GM12878 (cell line): ENCODE results near the gene TMEM259. TPM values are rescaled to one million over a fixed set of nuclear protein-coding genes. Genes with fewer than 3 reads are reported as not detected.
A peak's percentile ranks its signal among the peaks of the same experiment; 100 is the strongest.

Source experiments
- ATAC-seq: fragments of 200-7000 bp; cut with Tn5 transposase; 3 replicates; pipeline ENCODE4 v1.9.1; 2020; ENCODE audit warnings: mild to moderate bottlenecking, moderate library complexity
- BruUV-seq: library from RNA; stranded (reverse); fragments of 400-500 nt; replicated peaks from 2 replicates; lab custom pipeline; 2021; lab: Mats Ljungman, UMichigan
- CTCF ChIA-PET: fragments of 300-600 bp; sonication (Branson Sonifier 250); formaldehyde crosslinking; extraction: SDS; loops from one replicate; lab custom pipeline; 2021; ENCODE audit warnings: inconsistent platforms; lab: Yijun Ruan, JAX
- POLR2A ChIA-PET: fragments of 350-600 bp; formaldehyde crosslinking; extraction: SDS; loops from one replicate; lab custom pipeline; 2021; ENCODE audit warnings: inconsistent platforms; lab: Charles Lee
- RAD21 ChIA-PET: fragments of 300-600 bp; sonication (Branson Sonifier 250); formaldehyde crosslinking; loops from one replicate; lab custom pipeline; 2023; ENCODE audit warnings: antibody characterized with exemption; ENCODE audit not compliant: unreplicated experiment; lab: Charles Lee
- SMC1A ChIA-PET: fragments of 300-600 bp; sonication (Branson Sonifier 250); formaldehyde crosslinking; loops from one replicate; lab custom pipeline; 2023; ENCODE audit not compliant: unreplicated experiment, uncharacterized antibody; lab: Charles Lee
- DNase-seq: peaks from one replicate; pipeline ENCODE4 v3.0.0-alpha.2; 2011; ENCODE audit warnings: low read depth, low spot score
- FAIRE-seq: peaks from 3 replicates; lab custom pipeline; 2011; peaks lifted over from hg19 to GRCh38; lab: Jason Lieb, UNC
- H2AFZ ChIP-seq: 2 replicates; pipeline ENCODE4 v1.6.0; 2011; ENCODE audit warnings: low read depth, low read length, control low read depth; ENCODE audit not compliant: control insufficient read depth
- H3K27ac ChIP-seq: 2 replicates; pipeline ENCODE4 v1.5.1; 2011; ENCODE audit warnings: control low read depth; ENCODE audit not compliant: control insufficient read depth, insufficient read depth
- H3K27me3 ChIP-seq, 2 experiments: replicated peaks in 1 of 2; 2 replicates each; pipeline versions ENCODE4 v1.6.0 to v1.6.1; 2011; ENCODE audit warnings: low read length in 1 of 2; ENCODE audit not compliant: control insufficient read depth in 2 of 2, insufficient read depth in 2 of 2
- H3K36me3 ChIP-seq, 2 experiments: 2 replicates each; pipeline ENCODE4 v1.5.1; 2011; ENCODE audit warnings: low read length in 1 of 2; ENCODE audit not compliant: control insufficient read depth in 2 of 2, insufficient read depth in 2 of 2
- H3K4me1 ChIP-seq: 2 replicates; pipeline ENCODE4 v1.6.1; 2011; ENCODE audit warnings: mild to moderate bottlenecking, low read length, moderate library complexity, mixed read lengths; ENCODE audit not compliant: control insufficient read depth, insufficient read depth
- H3K4me2 ChIP-seq: 2 replicates; pipeline ENCODE4 v1.6.0; 2011; ENCODE audit warnings: control low read depth; ENCODE audit not compliant: control insufficient read depth, insufficient read depth
- H3K4me3 ChIP-seq: fragments of 200-600 bp; sonication (generic); 2 replicates; pipeline ENCODE4 v1.5.1; 2016
- H3K79me2 ChIP-seq: 2 replicates; pipeline ENCODE4 v1.6.0; 2011; ENCODE audit warnings: low read length; ENCODE audit not compliant: control insufficient read depth, insufficient read depth
- H3K9ac ChIP-seq: 2 replicates; pipeline ENCODE4 v1.8.0; 2011; ENCODE audit warnings: low read length, control low read depth, mixed read lengths; ENCODE audit not compliant: control insufficient read depth, insufficient read depth
- H3K9me3 ChIP-seq: replicated peaks from 3 replicates; pipeline ENCODE4 v1.5.1; 2011; ENCODE audit warnings: mild to moderate bottlenecking, low read length; ENCODE audit not compliant: control insufficient read depth, insufficient read depth
- H4K20me1 ChIP-seq: 2 replicates; pipeline ENCODE4 v1.6.0; 2011; ENCODE audit not compliant: control insufficient read depth, insufficient read depth
- ASH2L ChIP-seq: fragments of 300-600, 200-600 bp; sonication (generic); IDR thresholded peaks from 2 replicates; pipeline ENCODE4 v1.6.1; 2017; ENCODE audit warnings: low read depth, mild to moderate bottlenecking, borderline replicate concordance
- ATF3 ChIP-seq: IDR thresholded peaks from 2 replicates; pipeline ENCODE4 v1.6.1; 2011; ENCODE audit warnings: low read depth, mild to moderate bottlenecking, low read length, moderate library complexity, borderline replicate concordance; ENCODE audit errors: extremely low read depth
- BCL3 ChIP-seq: IDR thresholded peaks from 2 replicates; pipeline ENCODE4 v1.6.1; 2011; ENCODE audit warnings: borderline replicate concordance, low read depth, mild to moderate bottlenecking, moderate library complexity, low read length; ENCODE audit not compliant: insufficient read depth, poor library complexity, severe bottlenecking
- DPF2 ChIP-seq: fragments of 450-650 bp; IDR thresholded peaks from 2 replicates; pipeline ENCODE4 v1.6.1; 2017; ENCODE audit warnings: mild to moderate bottlenecking
- EGR1 ChIP-seq, 2 experiments: IDR thresholded peaks; 1 replicate in 1 of 2; 2 replicates in 1 of 2; pipeline ENCODE4 v1.6.1; 2011 to 2012; ENCODE audit warnings: low read depth in 2 of 2, low read length in 2 of 2, borderline replicate concordance in 1 of 2, mild to moderate bottlenecking in 1 of 2, moderate library complexity in 1 of 2
- EZH2 ChIP-seq: IDR thresholded peaks from 2 replicates; pipeline ENCODE4 v1.6.1; 2012; ENCODE audit warnings: low read depth, mild to moderate bottlenecking, control low read depth, inconsistent platforms, low read length, borderline replicate concordance; ENCODE audit not compliant: control insufficient read depth
- GATAD2B ChIP-seq: fragments of 450-650 bp; conservative IDR thresholded peaks from 2 replicates; pipeline ENCODE4 v1.6.1; 2017; ENCODE audit warnings: low read depth, mild to moderate bottlenecking, moderate library complexity
- IKZF1 ChIP-seq: fragments of 450-650 bp; conservative IDR thresholded peaks from 2 replicates; pipeline ENCODE4 v1.6.1; 2017; ENCODE audit warnings: antibody characterized with exemption, mild to moderate bottlenecking
- MEF2A ChIP-seq: IDR thresholded peaks from 2 replicates; pipeline ENCODE4 v1.6.1; 2011; ENCODE audit warnings: low read depth, mild to moderate bottlenecking, low read length, moderate library complexity; ENCODE audit not compliant: insufficient read depth
- NKRF ChIP-seq: fragments of 450-650 bp; conservative IDR thresholded peaks from 2 replicates; pipeline ENCODE4 v1.6.1; 2017; ENCODE audit warnings: mild to moderate bottlenecking, moderate library complexity
- NR2F1 ChIP-seq: fragments of 450-650 bp; conservative IDR thresholded peaks from 2 replicates; pipeline ENCODE4 v1.6.1; 2017; ENCODE audit warnings: mild to moderate bottlenecking
- POLR2A ChIP-seq: IDR thresholded peaks from 2 replicates; pipeline ENCODE4 v1.6.1; 2011; ENCODE audit warnings: low read depth, mild to moderate bottlenecking, low read length
- RAD51 ChIP-seq: fragments of 450-650 bp; IDR thresholded peaks from 2 replicates; pipeline ENCODE4 v1.6.1; 2016; ENCODE audit warnings: moderate library complexity, mild to moderate bottlenecking, inconsistent platforms
- RB1 ChIP-seq: fragments of 450-650 bp; formaldehyde crosslinking; IDR thresholded peaks from 2 replicates; pipeline ENCODE4 v1.6.1; 2017; ENCODE audit warnings: mild to moderate bottlenecking, borderline replicate concordance
- SMARCA5 ChIP-seq: fragments of 450-650 bp; IDR thresholded peaks from 2 replicates; pipeline ENCODE4 v1.6.1; 2017; ENCODE audit warnings: mild to moderate bottlenecking
- TAF1 ChIP-seq: IDR thresholded peaks from 2 replicates; pipeline ENCODE4 v1.6.1; 2011; ENCODE audit warnings: mild to moderate bottlenecking, low read depth, low read length, borderline replicate concordance
- TARDBP ChIP-seq: IDR thresholded peaks from 2 replicates; pipeline ENCODE4 v1.6.1; 2016; ENCODE audit warnings: borderline replicate concordance
- USF1 ChIP-seq: IDR thresholded peaks from 2 replicates; pipeline ENCODE4 v1.6.1; 2011; ENCODE audit warnings: borderline replicate concordance, low read depth, mild to moderate bottlenecking, moderate library complexity, mixed read lengths, low read length; ENCODE audit not compliant: insufficient read depth; ENCODE audit errors: extremely low read length
- ZNF24 ChIP-seq: fragments of 450-650 bp; IDR thresholded peaks from 2 replicates; pipeline ENCODE4 v1.6.1; 2017; ENCODE audit warnings: antibody characterized with exemption, mild to moderate bottlenecking
- WGBS: methylation state at CpG from one replicate; pipeline ENCODE4 v1.1.6; 2016; ENCODE audit warnings: low lambda C conversion rate; ENCODE audit not compliant: insufficient replicate concordance, insufficient coverage; ENCODE audit errors: missing lambda C conversion rate; 5-methylcytosine and 5-hydroxymethylcytosine counted together
- in situ Hi-C: fragments of 300-500 bp; cut with MboI; formaldehyde crosslinking; loops from 9 replicates; pipeline ENCODE4 v1.14.3; 2018; ENCODE audit warnings: mixed read lengths
- intact Hi-C: fragments of 100-400 bp; cut with micrococcal nuclease; formaldehyde crosslinking; loops from one replicate; pipeline ENCODE4 v1.14.2; 2022; ENCODE audit not compliant: unreplicated experiment
- polyA plus RNA-seq, 11 experiments: library from polyadenylated mRNA; depleted of rRNA in 4 of 11; unstranded in 6 of 11; stranded (reverse) in 5 of 11; fragments of >200 nt; fragmentation: Nextera tagmentation in 4 of 11; fragmentation: Illumina TruSeq in 1 of 11; extraction: Ambion mirVana in 4 of 11; extraction: Trizol in 1 of 11; gene quantifications; 1 replicate in 1 of 11; 2 replicates in 10 of 11; pipeline versions ENCODE4 v1.2.1 to v1.2.3, GENCODE V29; 2011 to 2016; ENCODE audit warnings: inconsistent platforms in 2 of 11, missing spikeins in 2 of 11, low read depth in 1 of 11
- total RNA-seq, 4 experiments: library from RNA; depleted of rRNA in 3 of 4; stranded (reverse); fragments of >200 nt in 3 of 4; fragmentation: Illumina TruSeq in 1 of 4; extraction: Trizol in 1 of 4; gene quantifications; 2 replicates each; pipeline versions ENCODE4 v1.2.1 to v1.2.3, GENCODE V29; 2013 to 2021

Gene TMEM259
- total and polyA plus RNA-seq, 10 of the 15 experiments (the other 5 are each of a cell fraction or from before 2014, with no cell fraction given): 0.43 to 184 (median 62.0) TPM

GRCh38 chr19:1066748-1067340, 45.9 kb upstream of the TMEM259 start, which contains the start of gene ARHGAP45:
TSS of gene ARHGAP45 (plus strand) at chr19:1067167. CDS start at chr19:1067406, 239 bp downstream.
- no peak for FAIRE-seq
- BruUV-seq: no TSS peak
- H3K4me3 ChIP-seq: peak within 1 kb of the TSS; percentile 98
- no peaks in the 10 kb centered on the region for H4K20me1 ChIP-seq
- WGBS: under 1% methylated on average over 52 of the region's 61 CpGs
- peak within 1 kb of the TSS; percentile 95 for H3K27ac ChIP-seq
- intact Hi-C loops (no loop called here), in situ Hi-C loops (no loop called here)
- H3K36me3 ChIP-seq: peaks cover 0 to 7% of the 10 kb centered on the region in 2 experiments; a peak in 2 of 4 replicates
- ATAC-seq: peak; percentile 56
- no peaks in the 10 kb centered on the region for H3K27me3 ChIP-seq
- RAD21 ChIA-PET: interaction anchor here (1.0 to 2.4 kb wide), 19 partner anchors 9 to 199 kb away, joined by 3 to 19 read pairs (median 5); partner anchors contain the start of genes ABCA7, CNN2 and RNU6-2
- H2AFZ ChIP-seq: peak within 1 kb of the TSS; percentile 13; the same call in 1 of the 2 replicates
- no peak for DNase-seq
- H3K9ac ChIP-seq: peak within 1 kb of the TSS; percentile 90
- H3K9me3 ChIP-seq: no peaks in the 10 kb centered on the region
- CTCF ChIA-PET: interaction anchor here (0.8 to 2.2 kb wide), 9 partner anchors 10 to 203 kb away, joined by 3 to 14 read pairs (median 4); no protein-coding TSS in a partner anchor
- SMC1A ChIA-PET: interaction anchor here (0.9 to 2.1 kb wide), 9 partner anchors 9 to 109 kb away, joined by 3 to 12 read pairs (median 4); partner anchors contain the start of gene GPX4
- H3K4me2 ChIP-seq: peak within 1 kb of the TSS; percentile 85
- POLR2A ChIA-PET: interaction anchor here (0.7 to 3.0 kb wide), 19 partner anchors 10 to 274 kb away, joined by 3 to 45 read pairs (median 5); partner anchors contain the start of genes ABCA7, CIRBP, CNN2 and GPX4
- H3K79me2 ChIP-seq: peaks cover 35% of the 10 kb centered on the region
- H3K4me1 ChIP-seq: peaks cover 17% of the 10 kb centered on the region
- no peak for TF ChIP-seq ASH2L
- TF ChIP-seq ZNF24: no peak
- no peak for TF ChIP-seq TAF1
- TF ChIP-seq POLR2A: peak; percentile 69
- peak; percentile 76 for TF ChIP-seq IKZF1
- peak; percentile 68 for TF ChIP-seq RAD51
- TF ChIP-seq ATF3: 0 out of 2 replicates have a peak, but pooled peaks have one; percentile 9
- peak; percentile 88; the same call in 1 of the 2 replicates for TF ChIP-seq GATAD2B
- TF ChIP-seq USF1: peak; percentile 87
- TF ChIP-seq EGR1 (IDR thresholded peaks at IDR 0.05; ENCODE audit: borderline replicate concordance in 1 of 2, low read depth in 2 of 2, low read length in 2 of 2): peak in 1 of 2 experiments; percentile 62; a peak in 2 of 3 replicates
- TF ChIP-seq NR2F1: peak; percentile 79
- TF ChIP-seq RB1: 0 out of 2 replicates have a peak, but pooled peaks have one; percentile 7
- TF ChIP-seq DPF2: peak; percentile 79; the same call in 1 of the 2 replicates
- TF ChIP-seq TARDBP: no peak
- TF ChIP-seq MEF2A: 0 out of 2 replicates have a peak, but pooled peaks have one; percentile 11
- peak; percentile 96 for TF ChIP-seq SMARCA5
- peak; percentile 83; the same call in 1 of the 2 replicates for TF ChIP-seq NKRF
- no peak for TF ChIP-seq EZH2
- TF ChIP-seq BCL3: peak; percentile 8
